NT2/D1 (cell line): ENCODE data around the gene PLXNC1.

Experiments used
- DNase-seq: peaks from one replicate; pipeline ENCODE4 v3.0.0-alpha.2; 2011; ENCODE audit warnings: low read depth, low spot score
- H3K27me3 ChIP-seq: 2 replicates; pipeline ENCODE4 v1.6.0; 2011; ENCODE audit warnings: mild to moderate bottlenecking; ENCODE audit not compliant: insufficient read length, insufficient read depth
- H3K36me3 ChIP-seq: 2 replicates; pipeline ENCODE4 v1.6.1; 2011; ENCODE audit warnings: mild to moderate bottlenecking, low read length, mixed read lengths; ENCODE audit not compliant: insufficient read depth, insufficient read length
- H3K4me1 ChIP-seq: 2 replicates; pipeline ENCODE4 v1.5.1; 2011; ENCODE audit not compliant: insufficient read depth, insufficient read length
- H3K4me3 ChIP-seq: 2 replicates; pipeline ENCODE4 v1.5.1; 2011; ENCODE audit warnings: low read depth; ENCODE audit not compliant: insufficient read length
- H3K9ac ChIP-seq: 2 replicates; pipeline ENCODE4 v1.6.0; 2011; ENCODE audit warnings: low read depth; ENCODE audit not compliant: insufficient read length
- H3K9me3 ChIP-seq: 2 replicates; pipeline ENCODE4 v1.5.1; 2011; ENCODE audit warnings: mild to moderate bottlenecking, low read length; ENCODE audit not compliant: insufficient read depth
- SUZ12 ChIP-seq: IDR thresholded peaks from 2 replicates; pipeline ENCODE4 v1.6.1; 2011; ENCODE audit not compliant: insufficient read length, insufficient read depth; ENCODE audit errors: extremely low read depth
- YY1 ChIP-seq: IDR thresholded peaks from 2 replicates; pipeline ENCODE4 v1.6.1; 2011; ENCODE audit not compliant: insufficient read length, insufficient read depth
- ZNF274 ChIP-seq: IDR thresholded peaks from 2 replicates; pipeline ENCODE4 v1.6.1; 2011; ENCODE audit warnings: mild to moderate bottlenecking, low read depth, low read length

PLXNC1 gene

GRCh38 chr12:94260017-94260416, 111.6 kb downstream of the PLXNC1 start:
- Histone ChIP-seq H3K4me3 (no peak overlapping the region), H3K9ac (no peak overlapping the region), H3K4me1 (peaks cover 9% of the 10 kb centered on the region), H3K36me3 (peaks cover 14% of the 10 kb centered on the region), H3K9me3 (peaks cover 27% of the 10 kb centered on the region), H3K27me3 (no peaks in the 10 kb centered on the region)
- no peak for DNase-seq
- no peak for TF ChIP-seq ZNF274
- TF ChIP-seq YY1: no peak
- TF ChIP-seq SUZ12: no peak

GRCh38 chr12:94260717-94261116, 112.3 kb downstream of the PLXNC1 start:
- TF ChIP-seq SUZ12: no peak
- no peak for TF ChIP-seq ZNF274
- no peak for TF ChIP-seq YY1
- H3K4me1 ChIP-seq: peaks cover 9% of the 10 kb centered on the region
- H3K9ac ChIP-seq: peak overlapping the region; percentile 43
- H3K36me3 ChIP-seq: peaks cover 16% of the 10 kb centered on the region
- no peak for DNase-seq
- peaks cover 31% of the 10 kb centered on the region for H3K9me3 ChIP-seq
- H3K4me3 ChIP-seq: no peak overlapping the region
- no peaks in the 10 kb centered on the region for H3K27me3 ChIP-seq

GRCh38 chr12:94261119-94261518, 112.7 kb downstream of the PLXNC1 start:
- H3K36me3 ChIP-seq: peaks cover 16% of the 10 kb centered on the region
- peaks cover 31% of the 10 kb centered on the region for H3K9me3 ChIP-seq
- H3K4me1 ChIP-seq: peaks cover 9% of the 10 kb centered on the region
- DNase-seq: peak; percentile 80
- TF ChIP-seq SUZ12 (no peak), ZNF274 (no peak)
- no peak overlapping the region for H3K9ac ChIP-seq
- no peak overlapping the region for H3K4me3 ChIP-seq
- H3K27me3 ChIP-seq: no peaks in the 10 kb centered on the region

GRCh38 chr12:94261786-94262185, 113.4 kb downstream of the PLXNC1 start:
- H3K36me3 ChIP-seq: peaks cover 19% of the 10 kb centered on the region
- no peaks in the 10 kb centered on the region for H3K27me3 ChIP-seq
- no peak overlapping the region for H3K9ac ChIP-seq
- TF ChIP-seq YY1 (no peak), ZNF274 (no peak), SUZ12 (no peak)
- peaks cover 31% of the 10 kb centered on the region for H3K9me3 ChIP-seq
- H3K4me3 ChIP-seq: no peak overlapping the region
- H3K4me1 ChIP-seq: peaks cover 9% of the 10 kb centered on the region
- no peak for DNase-seq

- peaks cover 9% of the 10 kb centered on the region for H3K4me1 ChIP-seq
- H3K9ac ChIP-seq: peak overlapping the region; percentile 39
- TF ChIP-seq SUZ12: no peak
- no peak for TF ChIP-seq ZNF274
- TF ChIP-seq YY1: no peak
Measured at GRCh38 chr12:94262228-94263010, 114.0 kb downstream of the PLXNC1 start.

GRCh38 chr12:94263011-94263811, 114.8 kb downstream of the PLXNC1 start:
- peaks cover 31% of the 10 kb centered on the region for H3K9me3 ChIP-seq
- H3K9ac ChIP-seq: peak overlapping the region; percentile 39
- H3K36me3 ChIP-seq: peaks cover 19% of the 10 kb centered on the region
- peaks cover 9% of the 10 kb centered on the region for H3K4me1 ChIP-seq
- TF ChIP-seq SUZ12: no peak
- TF ChIP-seq ZNF274: no peak
- TF ChIP-seq YY1: no peak
- H3K27me3 ChIP-seq: no peaks in the 10 kb centered on the region
- no peak overlapping the region for H3K4me3 ChIP-seq
- no peak for DNase-seq

More at GRCh38 chr12:94262228-94263010, 114.0 kb downstream of the PLXNC1 start:
- Histone ChIP-seq H3K27me3 (no peaks in the 10 kb centered on the region), H3K4me3 (no peak overlapping the region), H3K36me3 (peaks cover 19% of the 10 kb centered on the region), H3K9me3 (peaks cover 31% of the 10 kb centered on the region)
- DNase-seq: no peak

- DNase-seq: peak; percentile 83
- TF ChIP-seq ZNF274 (no peak), YY1 (peak; percentile 19), SUZ12 (no peak)
- peaks cover 19% of the 10 kb centered on the region for H3K36me3 ChIP-seq
- H3K4me1 ChIP-seq: peaks cover 9% of the 10 kb centered on the region
- no peak overlapping the region for H3K9ac ChIP-seq
- H3K9me3 ChIP-seq: peaks cover 31% of the 10 kb centered on the region
- H3K4me3 ChIP-seq: no peak overlapping the region
- H3K27me3 ChIP-seq: no peaks in the 10 kb centered on the region
Measured at GRCh38 chr12:94263905-94264561, 115.7 kb downstream of the PLXNC1 start.
